Measurements from ENCODE around the gene DNASE2B.
"Not testable (repeated sequence)": the region's sequence is repeated elsewhere in the genome, so short reads cannot be mapped to it uniquely, and the experiment has no call there.

DNASE2B gene

GRCh38 chr1:84412316-84412942 lies 14.1 kb downstream of the DNASE2B start:
- no peak for DNase-seq (ENCODE audit: low spot score)

- DNase-seq (ENCODE audit: low spot score): no peak
Observed at GRCh38 chr1:84415396-84415795, 17.1 kb downstream of the DNASE2B start.

- no peak for DNase-seq (ENCODE audit: low spot score)
Observed at GRCh38 chr1:84422909-84423308, 24.6 kb downstream of the DNASE2B start.

GRCh38 chr1:84424513-84425149 lies 26.3 kb downstream of the DNASE2B start:
- DNase-seq (ENCODE audit: low spot score): no peak

- no peak for DNase-seq (ENCODE audit: low spot score)
Observed at GRCh38 chr1:84425150-84425896, 27.0 kb downstream of the DNASE2B start.

- DNase-seq (ENCODE audit: low spot score): no peak
Observed at GRCh38 chr1:84426376-84426775, 28.1 kb downstream of the DNASE2B start.

- no peak for DNase-seq (ENCODE audit: low spot score)
Observed at GRCh38 chr1:84427250-84428188, 29.2 kb downstream of the DNASE2B start.

- DNase-seq (ENCODE audit: low spot score): no peak
Observed at GRCh38 chr1:84428235-84428634, 30.0 kb downstream of the DNASE2B start.

- DNase-seq (ENCODE audit: low spot score): no peak
Observed at GRCh38 chr1:84429231-84429630, 30.9 kb downstream of the DNASE2B start.

GRCh38 chr1:84430546-84430945 lies 32.3 kb downstream of the DNASE2B start:
- no peak for DNase-seq (ENCODE audit: low spot score)

- peak; percentile 89 for DNase-seq (ENCODE audit: low spot score)
Observed at GRCh38 chr1:84433258-84434080, 35.2 kb downstream of the DNASE2B start.

- no peak for DNase-seq (ENCODE audit: low spot score)
Observed at GRCh38 chr1:84434081-84434769, 35.9 kb downstream of the DNASE2B start.

- peak; percentile 9 for DNase-seq (ENCODE audit: low spot score)
Observed at GRCh38 chr1:84434801-84435549, 36.7 kb downstream of the DNASE2B start.

- DNase-seq (ENCODE audit: low spot score): peak; percentile 49
Observed at GRCh38 chr1:84436876-84437655, 38.8 kb downstream of the DNASE2B start.

GRCh38 chr1:84442256-84442655 lies 44.0 kb downstream of the DNASE2B start:
- peak; percentile 83 for DNase-seq (ENCODE audit: low spot score)

- DNase-seq (ENCODE audit: low spot score): not testable (repeated sequence)
Observed at GRCh38 chr1:84442747-84443646, 44.7 kb downstream of the DNASE2B start.

GRCh38 chr1:84448704-84449103 lies 50.4 kb downstream of the DNASE2B start:
- DNase-seq (ENCODE audit: low spot score): not testable (repeated sequence)

GRCh38 chr1:84450910-84451309 lies 52.6 kb downstream of the DNASE2B start:
- no peak for DNase-seq (ENCODE audit: low spot score)

Data from NAMALWA (cell line).